LNCaP clone FGC (cell line): ENCODE data around the gene EXOC5.

Experiments used
- DNase-seq: peaks from one replicate; pipeline ENCODE4 v3.0.0-alpha.2; 2011; ENCODE audit warnings: low read depth
- H3K4me3 ChIP-seq: 2 replicates; pipeline ENCODE4 v1.5.1; 2011; ENCODE audit warnings: mild to moderate bottlenecking, low read depth, low read length, control low read depth
- CTCF ChIP-seq: IDR thresholded peaks from 2 replicates; pipeline ENCODE4 v1.5.1; 2012; ENCODE audit warnings: mild to moderate bottlenecking; ENCODE audit not compliant: control insufficient read depth, insufficient read depth; ENCODE audit errors: extremely low read depth

The EXOC5 gene

GRCh38 chr14:57295239-57295638 is 26.5 kb upstream of the EXOC5 start:
- TF ChIP-seq CTCF = no peak
- no peak overlapping the region for H3K4me3 ChIP-seq
- no peak for DNase-seq

- no peak overlapping the region for H3K4me3 ChIP-seq
- DNase-seq = no peak
- peak; percentile 24; the same call in 1 of the 2 replicates for TF ChIP-seq CTCF
Measured at GRCh38 chr14:57293866-57294837, 25.4 kb upstream of the EXOC5 start.

GRCh38 chr14:57291692-57292647 is 23.3 kb upstream of the EXOC5 start:
- no peak overlapping the region for H3K4me3 ChIP-seq
- DNase-seq = no peak
- no peak for TF ChIP-seq CTCF

- no peak overlapping the region for H3K4me3 ChIP-seq
- no peak for TF ChIP-seq CTCF
- DNase-seq = no peak
Measured at GRCh38 chr14:57290751-57291150, 22.0 kb upstream of the EXOC5 start.

- no peak for DNase-seq
- no peak overlapping the region for H3K4me3 ChIP-seq
- no peak for TF ChIP-seq CTCF
Measured at GRCh38 chr14:57287745-57288144, 19.0 kb upstream of the EXOC5 start.

- no peak for DNase-seq
- H3K4me3 ChIP-seq = no peak overlapping the region
- no peak for TF ChIP-seq CTCF
Measured at GRCh38 chr14:57277062-57277461, 8.4 kb upstream of the EXOC5 start.
